ENCODE measurements around the gene ZBTB7C.

ZBTB7C gene

GRCh38 chr18:48027401-48027963 lies 381.7 kb downstream of the ZBTB7C start:
- DNase-seq = no peak

DNA sequence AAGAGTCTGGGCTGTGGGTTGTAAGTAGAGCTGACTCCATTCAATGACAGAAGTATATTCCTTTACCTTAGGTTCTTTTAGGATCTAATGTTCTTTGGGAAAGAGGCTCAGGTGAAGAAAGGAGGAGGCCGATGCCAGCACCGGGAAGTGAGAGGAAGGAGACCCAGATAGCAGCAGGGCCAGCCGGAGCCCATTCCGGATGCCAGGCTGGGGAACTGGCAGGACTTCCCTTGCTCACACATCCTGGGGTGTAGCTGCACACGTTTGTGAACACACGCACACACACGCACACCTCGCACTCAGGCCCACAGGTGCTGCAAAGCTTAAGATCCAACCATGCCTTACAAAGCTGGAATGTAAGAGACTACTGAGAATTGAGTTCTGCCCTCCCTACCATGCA lies 383.0 kb downstream of the ZBTB7C start:
- no peak for DNase-seq

DNA sequence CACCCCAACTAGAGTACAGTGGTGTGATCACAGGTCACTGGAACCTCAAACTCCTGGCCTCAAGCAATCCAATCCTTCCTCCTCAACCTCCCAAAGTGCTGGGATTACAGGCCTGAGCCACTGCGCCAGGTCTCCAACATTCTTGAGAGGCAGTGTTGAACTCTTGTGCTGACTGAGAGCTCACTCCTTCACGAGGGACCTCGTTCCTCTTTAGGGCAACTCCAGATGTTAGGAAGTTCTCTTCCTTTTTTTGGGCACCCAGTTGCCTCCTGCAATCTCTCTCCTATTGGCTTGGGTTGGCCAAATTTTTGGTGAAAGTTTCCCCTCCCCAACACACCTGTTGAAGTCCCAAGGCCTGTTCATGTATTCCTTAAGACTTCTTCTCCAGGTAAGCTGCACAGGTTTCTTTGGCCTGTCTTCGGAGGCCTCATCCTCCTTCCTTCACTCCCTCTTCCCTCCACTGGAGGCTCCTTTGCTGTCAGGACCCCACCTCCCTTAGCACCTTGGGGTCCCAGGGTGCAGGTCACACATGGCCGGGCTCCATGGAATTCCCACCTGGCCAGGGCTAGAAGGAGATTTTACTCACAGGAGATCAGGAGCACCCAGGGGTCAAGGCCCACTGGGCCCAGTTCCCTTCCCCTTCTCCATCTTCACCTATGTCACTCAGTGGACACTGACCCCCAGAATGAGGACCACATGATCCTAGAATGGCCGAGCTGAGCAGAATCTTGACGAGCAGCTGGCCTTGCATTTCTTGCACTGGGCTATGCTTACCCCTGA lies 384.1 kb downstream of the ZBTB7C start:
- DNase-seq = no peak

- no peak for DNase-seq
These were observed 385.1 kb downstream of the ZBTB7C start for GRCh38 chr18:48024009-48024512.

GRCh38 chr18:48023334-48024008 lies 385.7 kb downstream of the ZBTB7C start:
- no peak for DNase-seq

- no peak for DNase-seq
These were observed 386.5 kb downstream of the ZBTB7C start for GRCh38 chr18:48022531-48023329.

DNA sequence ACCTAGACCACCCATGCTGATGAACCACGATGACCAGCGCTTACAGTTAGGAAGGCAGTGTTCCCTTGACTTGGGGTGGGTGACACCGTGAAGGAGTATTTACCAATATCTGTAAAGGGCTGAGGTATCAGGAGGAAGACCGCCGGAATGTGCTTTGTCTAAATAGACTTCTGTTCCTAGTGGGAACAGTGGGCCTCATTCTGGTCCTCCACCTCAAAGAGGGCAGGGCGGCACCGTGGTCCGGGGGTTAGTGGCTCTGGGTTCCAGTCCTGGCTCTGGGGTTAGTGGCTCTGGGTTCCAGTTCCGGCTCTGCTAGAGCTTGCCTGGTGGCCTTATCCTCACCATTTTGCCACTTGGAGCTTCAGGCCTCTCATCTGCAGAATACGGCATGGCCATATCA lies 387.2 kb downstream of the ZBTB7C start:
- DNase-seq = no peak

GRCh38 chr18:48021273-48021914 lies 387.8 kb downstream of the ZBTB7C start:
- DNase-seq = no peak

DNA sequence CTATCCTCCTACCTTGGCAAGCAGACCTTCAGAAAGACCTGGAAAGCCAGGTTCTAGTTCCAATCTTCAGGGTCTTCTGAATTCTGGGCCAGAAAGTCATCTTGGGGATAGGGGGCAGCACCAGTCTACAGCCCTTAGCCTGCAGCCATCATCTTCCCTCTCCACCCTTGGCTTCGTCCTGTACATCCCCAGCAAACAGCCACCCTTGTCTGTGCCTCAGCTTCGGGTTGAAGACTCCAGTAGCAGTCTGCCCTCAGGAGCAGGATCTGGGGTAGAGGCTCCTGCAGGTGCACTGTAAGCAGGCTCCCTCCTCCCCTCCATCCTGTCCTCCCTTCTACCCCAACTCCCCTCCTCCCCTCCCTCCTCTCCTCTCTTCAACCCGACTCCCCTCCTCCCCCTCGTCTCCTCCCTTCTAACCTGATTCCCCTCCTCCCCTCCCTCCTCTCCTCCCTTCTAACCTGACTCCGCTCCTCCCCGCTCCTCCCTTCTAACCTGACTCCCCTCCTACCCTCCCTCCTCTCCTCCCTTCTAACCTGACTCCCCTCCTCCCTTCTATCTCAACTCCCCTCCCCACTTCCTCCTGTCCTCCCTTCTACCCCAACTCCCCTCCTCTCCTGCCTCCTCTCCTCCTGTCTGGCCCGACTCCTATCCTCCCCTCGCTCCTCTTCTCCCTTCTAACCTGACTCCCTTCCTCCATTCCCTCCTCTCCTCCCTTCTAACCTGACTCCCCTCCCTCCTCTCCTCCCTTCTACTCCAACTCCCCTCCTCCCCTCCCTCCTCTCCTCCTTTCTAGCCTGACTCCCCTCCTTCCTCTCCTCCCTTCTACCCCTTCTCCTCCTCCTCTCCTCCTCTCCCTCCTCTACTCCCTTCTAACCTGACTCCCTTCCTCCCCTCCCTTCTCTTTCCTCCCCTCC lies 388.6 kb downstream of the ZBTB7C start:
- no peak for DNase-seq

DNA sequence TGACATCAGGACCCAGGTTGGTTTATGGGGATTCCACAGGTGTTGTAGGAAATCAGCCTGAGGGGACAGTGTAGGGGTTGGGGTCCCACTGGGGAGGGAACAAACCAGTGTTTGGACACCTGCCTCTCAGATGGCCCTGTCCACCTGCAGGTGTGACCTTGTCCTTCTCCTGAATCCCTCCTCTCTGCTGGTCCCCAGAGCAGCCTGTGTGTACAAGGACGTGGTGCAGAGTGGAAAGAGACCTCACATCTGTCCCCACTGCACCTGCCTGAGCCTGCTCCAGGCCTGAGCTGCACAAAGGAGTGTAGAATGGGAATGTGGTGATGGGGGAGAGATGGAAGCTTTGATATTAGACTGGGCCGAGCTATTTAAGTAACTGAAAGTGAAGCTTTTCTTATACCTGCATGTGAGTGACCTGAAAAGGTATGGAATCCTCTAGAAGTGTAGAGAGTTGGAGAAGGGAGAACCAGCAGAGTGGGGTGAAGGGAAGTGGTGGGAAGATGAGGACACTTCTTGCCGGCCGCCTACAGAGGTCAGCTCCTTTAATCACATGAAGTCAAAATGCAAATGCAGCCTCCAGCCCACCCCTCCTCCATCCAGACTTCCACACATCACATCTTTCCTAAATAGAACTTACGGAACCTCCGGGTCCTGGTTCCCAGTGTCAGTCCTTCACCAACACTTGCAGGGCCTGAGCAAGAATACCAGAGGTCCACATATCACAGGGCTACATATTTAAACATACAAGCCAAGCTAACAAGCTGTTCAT lies 389.4 kb downstream of the ZBTB7C start:
- no peak for DNase-seq

DNA sequence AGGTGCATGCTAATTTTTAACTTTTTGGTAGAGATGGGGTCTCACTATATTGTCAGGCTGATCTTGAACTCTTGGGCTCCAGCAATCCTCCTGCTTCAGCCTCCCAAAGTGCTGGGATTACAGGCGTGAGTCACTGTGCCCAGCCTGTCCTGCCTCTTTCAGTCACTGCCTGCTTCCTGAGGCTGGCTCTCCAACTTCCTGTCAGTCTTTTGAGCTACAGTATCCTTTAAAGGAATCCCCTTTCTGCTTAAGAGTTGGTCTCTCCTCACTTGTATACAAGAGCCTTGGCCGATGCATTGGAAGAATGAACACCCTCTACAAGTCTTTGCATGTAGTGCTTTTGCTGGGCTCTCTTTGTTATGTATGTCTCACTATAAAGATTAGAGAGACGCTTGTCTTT lies 390.3 kb downstream of the ZBTB7C start:
- DNase-seq = no peak

- no peak for DNase-seq
These were observed 391.5 kb downstream of the ZBTB7C start for GRCh38 chr18:48017635-48018034.

DNA sequence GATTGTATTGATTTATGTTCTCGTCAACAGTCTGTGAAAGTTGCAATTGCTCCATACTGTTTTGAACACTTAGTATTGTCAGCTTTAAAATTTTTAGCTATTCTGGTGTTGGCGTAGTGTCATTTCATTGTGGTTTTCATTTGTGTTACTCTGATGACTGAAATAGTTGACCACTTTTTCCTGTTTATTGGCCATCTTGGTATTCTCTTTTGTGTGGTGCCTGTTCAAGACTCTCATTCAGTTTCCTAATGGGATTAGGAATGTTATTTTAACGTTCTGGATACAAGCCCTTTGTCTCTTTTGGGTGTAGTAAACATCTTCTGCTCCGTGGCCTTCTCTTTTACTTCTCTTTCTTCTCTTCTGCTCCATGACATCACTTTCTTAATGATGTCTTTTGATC lies 396.0 kb downstream of the ZBTB7C start:
- no peak for DNase-seq

DNA sequence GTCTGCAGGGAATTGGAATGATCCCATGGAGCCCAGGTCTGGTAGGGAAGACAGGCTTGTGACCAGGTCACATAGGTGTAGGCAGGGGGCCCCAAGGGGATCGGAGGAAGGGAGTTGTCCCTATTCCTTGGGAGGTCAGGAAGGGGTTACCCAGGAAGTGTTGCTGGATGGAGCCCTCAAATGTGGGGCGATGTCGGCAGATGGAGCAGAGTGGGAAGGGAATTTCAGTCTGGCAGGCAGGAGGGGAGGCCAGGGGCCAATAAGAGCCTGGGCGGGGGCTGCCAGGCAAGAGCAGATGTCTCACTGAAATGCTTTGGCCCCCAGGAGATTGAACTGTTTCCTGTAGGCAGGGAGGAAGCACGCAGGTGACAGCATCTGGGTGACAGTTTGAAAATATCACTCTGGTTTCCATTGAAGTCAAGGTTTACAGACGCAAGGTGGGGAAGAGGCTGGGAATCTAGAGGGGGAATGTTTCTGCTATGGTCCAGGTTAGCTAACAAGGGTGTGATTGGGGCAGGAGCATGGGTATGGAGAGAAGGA lies 397.2 kb downstream of the ZBTB7C start:
- no peak for DNase-seq

GRCh38 chr18:48010264-48010663 lies 398.9 kb downstream of the ZBTB7C start:
- no peak for DNase-seq

DNA sequence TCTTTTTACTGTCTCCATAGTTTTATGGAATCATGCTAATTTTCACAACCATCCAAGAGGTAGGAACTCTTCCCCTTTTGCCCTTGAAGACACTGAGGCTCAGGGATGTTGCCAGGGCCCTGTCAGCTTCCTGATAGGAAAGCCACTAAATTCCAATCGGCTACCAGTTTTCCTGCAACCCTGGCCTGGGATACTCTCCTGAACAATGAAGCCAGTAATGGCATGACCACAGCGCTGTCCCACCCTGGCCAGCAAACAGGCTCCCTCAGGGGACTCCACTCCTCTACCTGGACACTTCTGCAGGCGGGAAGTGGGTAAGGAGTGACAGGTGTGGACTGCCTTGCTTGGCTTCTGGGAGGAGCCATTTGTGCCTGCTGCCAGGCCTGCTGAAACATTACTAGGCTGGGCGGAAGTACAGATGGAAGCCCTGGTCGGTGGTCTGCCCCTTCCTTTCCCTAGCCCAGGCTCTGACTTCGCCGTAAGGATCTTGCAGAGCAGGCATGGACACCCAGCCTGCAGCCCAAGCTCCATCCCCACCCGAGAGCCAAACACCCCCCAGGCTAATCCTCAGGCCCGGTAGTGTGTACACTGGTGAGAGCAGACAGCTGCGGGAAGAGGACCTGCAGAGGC lies 400.0 kb downstream of the ZBTB7C start:
- no peak for DNase-seq

GRCh38 chr18:48007955-48008701 lies 401.1 kb downstream of the ZBTB7C start:
- peak; percentile 52 for DNase-seq

DNA sequence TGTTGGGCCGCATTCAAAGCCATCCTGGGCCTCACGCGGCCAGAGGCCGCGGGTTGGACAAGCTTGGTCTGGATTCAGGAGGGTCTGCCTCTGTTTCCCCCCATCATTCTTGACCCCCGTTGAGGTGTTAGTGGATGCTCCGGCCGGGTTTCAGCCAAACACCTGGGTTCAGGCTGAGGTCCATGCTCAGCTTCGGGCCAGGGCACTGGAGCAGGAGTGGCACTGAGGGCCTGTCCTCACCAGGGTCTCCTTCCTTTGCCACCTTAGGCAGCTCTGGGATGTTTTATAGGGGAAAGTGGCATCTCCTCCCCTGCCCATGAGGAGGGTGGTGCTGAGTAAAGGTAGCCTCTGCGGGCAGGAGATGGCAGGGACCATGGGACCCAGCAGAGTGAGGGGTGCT lies 401.8 kb downstream of the ZBTB7C start:
- no peak for DNase-seq

Data from activated CD8-positive, alpha-beta memory T cell treated with anti-CD3 and anti-CD28 coated beads, Interleukin-2, amount 50 U/mL, for 4 hours (primary cell).